Hematopoietic multipotent progenitor cell treated with erythropoietin and hydrocortisone succinate and interleukin-3 and kit ligand, for 15 days (in vitro differentiated cells): ENCODE measurements around the gene CNGA1.
"Not testable (repeated sequence)": the region's sequence is repeated elsewhere in the genome, so short reads cannot be mapped to it uniquely, and the experiment has no call there.

ENCODE experiments used
- DNase-seq: peaks from one replicate; pipeline ENCODE4 v3.0.0-alpha.2; 2015; ENCODE audit warnings: low spot score

CNGA1 gene

DNA sequence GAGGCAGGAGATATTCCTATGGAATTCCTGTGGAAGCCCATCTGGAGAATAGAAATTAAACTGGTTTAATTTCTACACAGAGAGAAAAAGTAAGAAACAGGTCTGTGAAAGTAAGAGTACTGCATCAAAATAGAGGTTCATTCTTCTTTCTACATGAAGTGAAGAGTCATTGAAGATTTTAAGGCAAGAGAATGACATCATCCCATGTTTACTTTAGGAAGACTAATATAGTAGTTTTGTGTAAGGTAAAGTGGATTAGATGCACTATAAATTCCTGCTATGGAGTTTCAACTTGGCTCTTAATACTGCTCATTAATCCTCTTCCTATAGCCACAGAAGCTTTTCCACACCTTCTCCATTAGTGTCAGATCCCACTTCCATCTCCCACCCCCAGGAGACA is 47.6 kb downstream of the CNGA1 start:
- DNase-seq, result no peak

DNA sequence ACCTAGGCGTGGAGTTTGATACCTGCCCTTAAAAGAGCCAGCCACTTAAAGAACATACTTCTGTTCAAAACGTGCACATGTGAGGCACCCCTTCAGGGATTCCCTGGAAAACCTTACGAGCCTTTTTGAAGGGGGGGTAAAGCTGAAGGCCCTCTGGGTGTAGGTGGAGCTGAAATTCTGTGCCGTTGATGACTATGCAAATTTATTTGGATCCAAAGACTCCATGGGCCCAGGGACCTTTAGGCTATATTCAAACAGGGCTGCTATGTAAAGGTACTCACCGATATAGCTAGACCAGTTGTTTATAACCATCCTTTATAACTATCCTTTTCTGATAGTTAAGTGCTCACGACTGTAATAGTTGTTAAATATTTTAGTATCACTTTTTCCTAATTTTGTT is 61.8 kb downstream of the CNGA1 start:
- no peak for DNase-seq

- no peak for DNase-seq
Observed at GRCh38 chr4:47954245-47954644, 62.2 kb downstream of the CNGA1 start.

- DNase-seq, result no peak
Observed at GRCh38 chr4:47945930-47946726, 70.4 kb downstream of the CNGA1 start.

- no peak for DNase-seq
Observed at GRCh38 chr4:47942081-47942819, 74.2 kb downstream of the CNGA1 start.

DNA sequence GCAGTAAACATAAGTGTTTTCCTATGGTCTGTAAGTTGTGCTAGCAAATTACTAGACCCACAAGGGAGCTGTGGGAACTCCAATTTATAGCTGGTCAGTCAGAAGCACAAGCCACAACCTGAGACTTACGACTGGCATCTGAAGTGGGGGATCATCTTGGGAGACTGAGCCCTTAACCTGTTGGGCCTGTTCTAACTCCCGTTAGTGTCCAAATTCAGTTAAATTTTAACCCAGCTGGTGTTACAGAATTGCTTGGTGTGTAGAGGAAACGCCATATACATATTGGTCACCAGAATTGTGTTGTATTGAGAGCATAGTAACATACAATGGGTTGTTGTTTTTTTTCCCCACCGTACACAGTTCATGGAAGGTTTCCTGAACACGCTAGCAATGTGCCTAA is 77.0 kb downstream of the CNGA1 start:
- no peak for DNase-seq

GRCh38 chr4:47936336-47936735 is 80.1 kb downstream of the CNGA1 start:
- DNase-seq, result no peak

DNA sequence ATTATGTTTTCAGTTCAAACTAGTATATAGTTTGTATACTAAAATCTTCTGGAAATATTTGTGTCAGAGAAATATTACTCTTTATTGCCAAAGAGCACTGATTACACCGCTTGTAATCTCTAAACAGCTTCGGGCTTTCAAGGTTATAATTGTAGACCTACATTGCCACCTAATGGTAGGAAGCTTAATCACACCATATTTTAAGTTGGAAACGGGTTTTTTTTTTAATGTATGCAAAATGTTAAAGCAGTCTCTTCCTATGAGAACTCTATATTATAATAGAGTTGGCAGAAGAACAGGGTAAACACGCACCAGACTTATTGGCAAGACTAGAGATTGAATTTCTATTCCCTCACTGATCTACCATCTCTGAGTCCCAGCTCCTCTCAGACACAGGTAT is 82.6 kb downstream of the CNGA1 start:
- DNase-seq, result peak; percentile 58

- DNase-seq, result no peak
Observed at GRCh38 chr4:47930971-47931804, 85.3 kb downstream of the CNGA1 start.

DNA sequence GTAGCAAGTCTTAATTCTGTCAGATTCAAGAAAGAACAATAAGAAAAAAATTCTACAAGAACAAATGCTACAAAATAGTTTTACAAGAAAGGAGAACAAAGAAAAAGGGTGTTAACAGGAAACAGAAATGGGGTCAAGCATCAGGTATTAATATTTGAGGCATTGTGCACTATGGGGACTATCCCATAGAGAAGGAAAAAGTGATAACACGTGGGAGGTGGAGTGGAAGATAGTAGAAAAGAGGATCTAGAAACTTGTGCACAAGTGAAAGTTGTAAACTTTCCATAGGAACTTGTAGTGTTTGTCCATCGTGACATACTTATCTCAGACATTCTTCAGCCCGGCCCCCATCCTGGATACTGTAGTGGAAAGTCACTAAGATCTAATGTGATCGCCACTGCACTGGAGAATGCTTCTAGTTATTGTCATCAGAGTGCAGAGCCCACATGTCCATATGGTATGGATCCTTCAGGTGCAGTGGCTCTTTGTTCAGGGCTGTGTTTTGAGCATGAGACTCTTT is 86.7 kb downstream of the CNGA1 start:
- DNase-seq, result no peak

DNA sequence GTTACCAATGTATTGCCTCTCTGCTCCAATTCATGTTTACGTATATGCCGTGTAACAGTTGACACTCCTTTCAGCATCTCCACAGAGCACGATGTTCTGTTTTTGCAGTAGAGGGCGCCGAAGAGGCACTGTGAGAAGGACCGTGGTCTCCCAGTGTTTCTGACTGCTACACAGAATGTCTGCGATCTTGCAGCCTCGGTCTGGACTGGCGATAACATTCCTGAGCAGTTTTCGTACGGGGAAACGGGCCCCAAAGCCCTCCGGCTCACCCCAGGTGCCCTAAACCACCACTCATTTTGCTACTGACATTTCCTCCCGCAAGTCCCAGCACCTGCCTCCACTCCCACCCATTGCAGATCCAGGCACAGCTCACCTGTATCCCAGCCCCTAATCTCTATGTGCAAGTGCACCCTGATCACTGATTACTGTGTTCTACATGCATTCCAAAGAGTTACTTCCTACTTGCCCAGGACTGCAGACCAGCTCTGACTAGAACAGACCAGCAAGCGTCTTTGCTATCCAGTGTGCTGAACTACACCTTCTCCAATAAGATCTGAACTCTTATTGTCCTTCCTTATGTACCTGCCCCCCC is 89.7 kb downstream of the CNGA1 start:
- peak; percentile 23 for DNase-seq

DNA sequence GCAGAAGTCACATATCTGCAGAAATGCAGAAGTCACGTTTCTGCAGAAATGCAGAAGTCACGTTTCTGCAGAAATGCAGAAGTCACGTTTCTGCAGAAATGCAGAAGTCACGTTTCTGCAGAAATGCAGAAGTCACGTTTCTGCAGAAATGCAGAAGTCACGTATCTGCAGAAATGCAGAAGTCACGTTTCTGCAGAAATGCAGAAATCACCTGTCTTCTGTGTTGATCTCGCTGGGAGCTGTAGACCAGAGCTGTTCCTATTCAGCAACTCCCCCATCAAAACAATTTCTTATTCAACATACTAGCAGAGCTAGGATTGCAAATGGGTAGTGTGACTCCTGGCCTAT is 93.2 kb downstream of the CNGA1 start:
- DNase-seq, result not testable (repeated sequence)

- DNase-seq, result not testable (repeated sequence)
Observed at GRCh38 chr4:47922436-47923260, 93.8 kb downstream of the CNGA1 start.

DNA sequence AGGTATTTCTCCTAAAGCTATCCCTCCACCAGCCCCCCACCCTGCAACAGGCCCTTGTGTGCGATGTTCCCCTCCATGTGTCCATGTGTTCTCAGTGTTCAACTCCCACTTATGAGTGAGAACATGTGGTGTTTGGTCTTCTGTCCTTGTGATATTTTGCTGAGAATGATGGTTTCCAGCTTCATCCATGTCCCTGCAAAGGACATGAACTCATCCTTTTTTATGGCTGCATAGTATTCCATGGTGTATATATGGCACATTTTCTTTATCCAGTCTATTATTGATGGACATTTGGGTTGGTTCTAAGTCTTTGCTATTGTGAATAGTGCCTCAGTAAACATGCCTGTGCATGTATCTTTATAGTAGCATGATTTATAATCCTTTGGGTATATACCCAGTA is 99.3 kb downstream of the CNGA1 start:
- DNase-seq, result not testable (repeated sequence)

DNA sequence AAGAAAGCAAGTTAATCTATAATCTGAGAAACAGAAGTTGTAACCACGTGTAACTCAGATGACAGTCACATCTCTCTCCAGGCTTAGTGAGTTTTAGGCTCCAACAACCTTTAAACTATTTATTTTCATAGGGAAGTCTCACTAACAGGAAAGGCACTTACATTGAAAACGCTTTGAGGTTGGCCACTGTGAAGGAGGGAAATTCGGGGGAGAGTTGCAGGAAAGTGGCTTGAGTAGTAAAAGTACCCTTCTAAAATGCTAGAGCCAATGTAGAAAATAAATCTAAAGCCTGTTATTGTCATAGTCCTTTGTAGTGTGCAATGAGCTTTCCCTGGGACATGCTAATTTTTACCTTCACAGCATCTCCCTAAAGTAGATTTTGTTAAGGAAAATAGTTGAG is 101.1 kb downstream of the CNGA1 start:
- DNase-seq, result no peak

DNA sequence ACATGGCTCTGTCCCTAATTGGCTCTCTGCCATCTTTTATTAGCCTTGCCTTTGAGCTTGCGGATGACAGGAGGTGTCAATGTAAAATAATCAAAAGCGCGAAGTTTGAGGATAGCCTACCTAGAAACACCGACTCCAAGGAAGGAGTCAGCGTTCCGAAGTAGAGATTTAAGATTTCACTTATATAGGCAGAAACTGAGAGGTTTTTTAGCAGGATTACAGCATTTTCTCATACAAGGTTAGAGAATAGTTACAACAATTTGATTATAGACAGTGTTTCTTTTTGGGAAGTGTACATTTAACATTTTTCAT is 101.6 kb downstream of the CNGA1 start:
- no peak for DNase-seq

DNA sequence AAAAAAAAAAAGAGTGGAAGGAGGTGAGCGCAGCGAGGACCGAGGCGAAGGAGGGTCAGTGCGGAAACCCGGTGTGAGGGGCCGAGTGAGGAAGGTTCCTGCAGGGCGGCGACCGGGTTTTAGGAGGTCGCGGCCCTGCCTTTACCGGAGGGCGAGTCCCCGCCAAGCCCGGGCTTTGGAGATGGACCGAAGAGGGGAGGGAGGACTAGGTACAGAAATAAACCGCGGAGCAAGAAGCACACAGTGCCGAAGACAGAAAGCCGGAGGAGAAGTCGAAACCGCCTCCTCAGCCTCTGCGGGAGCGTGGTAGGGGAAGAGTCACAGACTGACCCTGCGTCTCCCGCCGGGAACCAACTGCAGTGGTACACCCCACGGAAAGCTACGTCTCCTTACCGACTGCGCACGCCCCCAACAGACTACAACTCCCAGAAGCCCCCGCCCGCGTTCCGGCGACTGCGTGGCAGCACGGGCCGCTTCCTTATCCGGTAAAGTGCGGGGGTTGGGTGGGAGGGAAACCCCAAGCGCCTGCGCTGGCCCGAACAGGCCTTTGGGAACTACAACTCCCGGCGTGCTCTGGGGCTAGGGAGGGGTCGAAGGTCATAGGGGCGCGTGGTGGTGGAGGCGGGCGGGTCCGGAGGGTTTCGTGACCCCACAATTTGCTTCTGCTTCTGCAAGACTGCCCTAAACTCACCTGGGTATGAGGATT is 102.1 kb downstream of the CNGA1 start, which contains the start of gene NFXL1:
TSS of gene NFXL1 (minus strand) at position 364 of the 706 bp plus-strand sequence. CDS start 380 bp downstream, outside the sequence.
- peak; percentile 93 for DNase-seq

DNA sequence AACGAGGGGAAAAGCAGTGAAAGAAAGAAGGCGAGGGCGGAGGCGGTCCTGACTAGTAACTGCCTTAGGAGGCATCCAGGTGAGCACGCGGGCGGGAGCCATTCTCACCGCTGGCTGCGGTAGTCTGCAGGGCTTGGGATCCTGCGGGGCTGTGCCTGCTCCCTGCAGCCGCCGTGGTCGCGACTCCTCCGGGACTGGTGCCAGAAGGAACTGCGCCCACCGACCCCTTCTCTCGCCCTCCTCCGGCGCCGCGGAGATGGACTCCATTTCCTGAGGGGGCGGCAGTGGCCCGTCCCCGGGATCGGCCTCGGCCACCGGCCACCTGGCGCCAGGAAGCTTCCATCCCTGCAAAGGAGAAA is 102.6 kb downstream of the CNGA1 start:
- DNase-seq, result no peak

- no peak for DNase-seq
Observed at GRCh38 chr4:47913330-47913729, 103.2 kb downstream of the CNGA1 start.

GRCh38 chr4:47907089-47907646 is 109.3 kb downstream of the CNGA1 start:
- DNase-seq, result no peak
